GM04504 (cell line): ENCODE measurements around the gene FLNA.

ENCODE experiments used
- DNase-seq: peaks from one replicate; pipeline ENCODE4 v3.0.0-alpha.2; 2012; ENCODE audit warnings: low read depth

FLNA gene

DNA sequence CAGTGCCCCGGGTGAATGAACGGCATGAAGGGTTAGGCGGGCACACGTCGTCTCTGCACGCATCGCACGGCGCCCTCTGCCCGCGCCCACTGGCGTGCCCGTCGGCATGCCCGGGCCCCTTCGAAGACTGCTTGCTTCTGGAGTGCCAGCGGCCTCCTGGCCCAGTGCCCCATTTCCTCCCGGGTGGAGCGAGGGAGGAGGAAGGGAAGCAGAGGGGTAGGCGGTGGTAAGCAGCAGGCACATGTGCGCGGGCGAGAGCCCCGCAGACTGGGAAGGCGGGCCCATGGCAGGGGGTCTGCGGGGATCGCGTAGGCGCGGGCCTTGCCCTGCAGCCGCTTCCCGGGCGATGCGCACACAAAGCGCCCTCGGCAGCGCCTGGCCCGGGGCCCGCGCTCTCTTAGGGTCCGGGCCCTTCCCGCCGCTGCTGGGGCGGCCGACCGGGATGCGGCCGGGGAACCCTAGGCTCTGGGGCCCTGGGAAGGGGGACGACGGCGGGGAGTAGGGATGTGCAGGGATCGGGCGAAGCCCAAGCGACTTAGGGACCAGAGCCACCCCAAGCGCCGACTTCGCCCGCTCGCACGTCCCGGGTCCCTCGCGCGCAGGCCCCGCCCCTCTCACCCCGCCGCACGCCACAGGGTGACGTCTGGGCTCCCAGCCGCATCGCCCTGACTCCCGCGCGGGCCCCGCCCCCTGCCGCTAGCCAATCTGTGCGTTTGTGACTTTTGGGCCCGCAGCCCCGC lies 3.8 kb upstream of the FLNA start:
- no peak for DNase-seq

- DNase-seq, result no peak
Observed at GRCh38 chrX:154376774-154377173, 2.3 kb upstream of the FLNA start.

- DNase-seq, result no peak
Observed at GRCh38 chrX:154375156-154375504, 696 bp upstream of the FLNA start.

- DNase-seq, result peak; percentile 47
Observed at GRCh38 chrX:154373340-154374306, 811 bp downstream of the FLNA start.

DNA sequence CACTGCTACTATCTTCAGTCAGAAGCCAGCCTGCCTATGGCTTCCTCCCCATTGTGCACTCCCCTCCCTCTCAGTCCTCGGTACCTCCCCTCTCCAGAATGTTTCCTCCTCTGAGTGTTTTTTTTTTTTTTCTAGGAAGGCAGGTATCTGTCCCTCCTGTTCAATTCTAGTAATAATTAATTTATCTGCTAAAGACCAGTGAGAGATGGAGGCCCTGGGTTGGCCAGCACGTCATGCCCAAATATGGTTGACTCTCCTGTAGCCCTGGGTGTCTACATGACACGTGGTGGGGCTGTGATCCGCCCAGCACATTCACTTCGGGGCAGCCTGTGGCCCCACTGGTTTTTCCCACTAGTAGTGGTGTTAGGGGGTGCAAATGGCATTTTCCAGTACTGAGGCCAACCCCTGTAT lies 1.8 kb downstream of the FLNA start:
- DNase-seq, result no peak

- no peak for DNase-seq
Observed at GRCh38 chrX:154371789-154372300, 2.6 kb downstream of the FLNA start.

- DNase-seq, result peak; percentile 86
Observed at GRCh38 chrX:154371017-154371788, 3.2 kb downstream of the FLNA start.

- DNase-seq, result no peak
Observed at GRCh38 chrX:154370300-154371016, 4.0 kb downstream of the FLNA start.

DNA sequence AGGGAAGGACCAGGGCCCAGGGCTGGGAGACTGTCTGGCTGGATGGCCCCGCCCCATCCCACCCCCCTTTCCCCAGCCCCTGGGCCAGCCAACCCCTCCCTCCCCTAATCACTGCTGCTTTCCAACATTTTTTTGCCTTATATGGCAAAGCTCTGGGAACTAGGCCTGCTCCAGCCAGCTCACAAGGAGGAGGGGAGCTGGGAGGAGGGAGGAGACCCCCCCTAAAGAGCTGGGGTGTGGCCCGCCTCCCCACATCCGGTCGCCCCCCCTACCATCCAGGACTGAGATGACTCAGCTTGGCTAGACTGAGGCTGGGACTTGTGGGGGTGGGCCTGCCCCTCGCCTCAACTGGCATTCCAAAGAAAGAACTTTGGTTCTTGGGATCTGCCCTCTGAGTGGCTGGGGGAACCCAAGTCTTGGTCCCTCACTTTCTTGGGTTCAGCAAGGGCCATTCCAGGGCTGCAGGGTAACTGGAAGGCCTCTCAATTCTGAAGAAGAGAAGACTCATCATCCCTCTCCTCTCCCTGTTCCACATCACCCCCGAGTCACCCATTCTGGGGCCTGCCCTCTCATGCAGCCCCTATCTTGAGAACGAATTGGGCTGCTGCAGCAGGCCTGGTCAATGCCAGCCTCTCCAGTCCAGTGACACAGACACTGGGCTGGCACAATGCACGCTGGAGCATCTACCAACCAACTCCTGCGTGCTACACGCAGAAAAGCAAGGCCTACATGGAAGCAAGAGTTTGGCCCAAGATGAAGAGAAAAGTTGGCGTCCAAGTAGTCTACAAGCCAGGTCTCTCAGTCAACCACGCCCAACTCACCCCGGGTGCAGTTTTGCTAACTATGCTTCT lies 4.8 kb downstream of the FLNA start:
- DNase-seq, result peak; percentile 87

DNA sequence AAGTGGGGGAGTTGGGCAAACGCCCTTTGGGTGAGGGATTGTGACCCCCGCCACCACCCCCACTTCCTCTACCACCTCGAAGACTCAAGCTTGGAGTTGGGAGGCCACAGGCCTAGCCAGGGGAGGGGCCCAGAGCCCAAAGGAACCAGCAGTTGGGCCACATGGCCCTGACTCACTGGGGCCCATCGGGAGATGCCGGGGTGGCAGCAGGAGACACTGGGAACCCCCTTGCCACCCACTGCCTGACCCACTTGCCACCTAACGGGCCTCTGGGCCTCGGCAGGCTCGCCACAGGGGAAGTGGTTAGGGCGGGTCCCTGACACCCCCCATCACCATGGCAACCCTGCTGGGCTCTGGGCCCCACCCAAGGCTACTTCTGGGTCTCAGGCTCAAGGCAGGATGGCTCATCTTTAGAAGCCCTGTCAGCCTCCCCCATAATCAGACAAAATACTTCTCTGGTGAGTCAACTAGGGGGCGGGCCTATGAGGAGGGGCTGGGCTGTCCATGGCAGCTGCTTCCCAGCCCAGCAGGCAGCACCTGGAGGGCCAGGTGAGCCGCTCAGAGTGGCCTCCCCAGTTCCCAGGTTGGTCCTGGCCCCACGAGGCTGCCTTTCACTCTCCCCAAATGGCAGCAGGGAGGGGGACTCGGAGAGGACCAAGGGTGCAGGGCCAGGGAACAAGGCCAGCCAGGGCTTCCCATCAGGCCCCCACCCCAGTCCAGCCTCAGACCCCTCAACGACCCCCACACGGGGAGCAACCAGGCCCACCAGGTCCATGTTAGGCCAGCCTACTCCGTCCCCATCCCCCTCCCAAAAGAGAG lies 5.6 kb downstream of the FLNA start:
- peak; percentile 86 for DNase-seq

DNA sequence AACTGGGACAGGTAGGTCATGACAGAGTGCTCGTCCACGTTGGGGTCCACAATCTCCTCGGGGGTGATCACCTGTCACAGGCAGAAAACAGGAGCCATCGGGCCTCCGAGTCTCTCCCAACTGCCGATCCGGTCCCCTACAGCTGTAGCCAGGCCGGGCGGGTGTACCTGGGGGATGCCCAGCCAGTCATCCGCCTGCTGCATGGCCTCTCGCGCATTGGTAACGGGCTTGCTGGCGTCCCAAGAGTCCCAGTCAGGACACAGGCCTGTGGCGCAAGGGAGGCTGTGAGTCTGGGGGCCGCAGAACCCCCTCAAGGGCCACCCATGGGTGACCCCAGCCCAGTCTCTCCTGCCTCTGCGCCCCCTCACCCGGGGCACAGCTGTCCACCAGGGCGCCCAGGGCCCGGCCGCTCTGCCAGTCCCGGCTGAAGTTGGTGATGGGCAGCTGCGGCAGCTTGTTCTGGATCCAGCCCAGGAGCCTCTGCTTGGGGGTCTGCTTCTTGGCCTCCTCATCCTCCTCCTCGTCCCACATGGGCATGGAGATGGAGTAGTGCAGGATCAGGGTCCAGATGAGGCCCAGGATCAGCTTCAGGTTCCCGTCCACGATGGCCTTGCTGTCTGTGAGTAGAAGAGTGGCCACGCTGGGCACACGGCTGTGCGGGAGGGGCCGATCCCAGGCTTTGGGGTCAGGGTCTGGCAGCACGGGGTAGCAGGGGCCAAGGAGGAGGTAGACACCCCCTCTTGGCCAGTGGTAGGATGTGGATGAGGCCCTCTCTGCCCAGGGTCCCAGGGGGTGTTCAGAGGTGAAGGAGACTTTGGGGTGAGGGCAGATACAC lies 6.7 kb downstream of the FLNA start:
- no peak for DNase-seq

DNA sequence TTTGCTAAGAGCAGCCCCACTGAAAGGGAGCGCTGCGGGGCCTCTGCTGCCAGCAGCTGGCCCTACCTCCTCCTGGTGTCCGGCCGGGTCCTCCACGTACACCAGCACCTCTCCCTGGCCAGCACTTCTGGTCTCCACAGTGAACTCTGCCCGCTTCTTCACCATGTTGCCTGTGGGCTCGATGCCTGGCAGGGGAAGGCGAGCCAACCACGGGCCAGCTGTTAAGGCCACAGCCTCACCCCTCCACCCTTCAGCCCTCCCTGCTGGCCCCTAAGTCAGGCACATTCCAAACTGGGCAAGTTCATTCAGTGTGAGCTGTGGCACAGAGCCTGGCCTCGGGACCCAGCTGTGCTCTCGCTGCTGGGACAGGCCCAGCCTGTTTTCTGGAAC lies 7.8 kb downstream of the FLNA start:
- DNase-seq, result no peak

- DNase-seq, result no peak
Observed at GRCh38 chrX:154365997-154366665, 8.3 kb downstream of the FLNA start.

GRCh38 chrX:154365052-154365600 lies 9.3 kb downstream of the FLNA start:
- no peak for DNase-seq

DNA sequence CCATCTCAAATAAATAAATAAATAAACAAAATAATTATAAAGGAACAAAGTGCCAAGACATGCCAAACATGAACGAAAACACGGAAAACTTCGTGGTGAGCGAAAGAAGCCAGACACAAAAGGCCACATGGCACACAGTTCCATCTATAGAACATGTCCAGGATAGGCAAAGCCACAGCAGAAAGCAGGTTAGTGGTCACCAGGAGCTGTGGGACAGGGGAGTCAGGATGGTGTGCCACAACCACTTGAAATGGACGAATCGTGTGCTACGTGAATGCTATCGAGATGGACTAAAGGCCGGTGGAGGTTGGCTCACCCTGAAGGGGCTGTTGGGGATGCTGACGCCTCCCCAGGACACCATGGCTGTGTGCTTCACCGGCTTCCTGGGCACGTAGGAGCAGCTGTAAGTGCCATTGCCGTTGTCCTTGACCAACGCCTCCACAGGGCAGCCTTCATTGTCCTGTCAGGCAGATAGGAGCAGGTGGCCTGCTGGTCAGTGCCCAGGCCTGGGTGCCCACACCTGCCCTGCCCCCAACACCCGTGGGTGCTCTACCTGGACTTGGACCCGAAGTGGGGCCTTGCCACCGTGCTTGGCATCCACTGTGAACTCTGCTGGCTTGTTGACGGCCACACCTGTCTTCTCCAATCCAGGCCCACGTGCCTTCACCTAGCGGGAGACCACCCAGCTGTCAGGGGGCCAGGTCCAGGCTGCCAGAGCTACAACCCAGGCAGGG lies 10.6 kb downstream of the FLNA start:
- DNase-seq, result no peak

DNA sequence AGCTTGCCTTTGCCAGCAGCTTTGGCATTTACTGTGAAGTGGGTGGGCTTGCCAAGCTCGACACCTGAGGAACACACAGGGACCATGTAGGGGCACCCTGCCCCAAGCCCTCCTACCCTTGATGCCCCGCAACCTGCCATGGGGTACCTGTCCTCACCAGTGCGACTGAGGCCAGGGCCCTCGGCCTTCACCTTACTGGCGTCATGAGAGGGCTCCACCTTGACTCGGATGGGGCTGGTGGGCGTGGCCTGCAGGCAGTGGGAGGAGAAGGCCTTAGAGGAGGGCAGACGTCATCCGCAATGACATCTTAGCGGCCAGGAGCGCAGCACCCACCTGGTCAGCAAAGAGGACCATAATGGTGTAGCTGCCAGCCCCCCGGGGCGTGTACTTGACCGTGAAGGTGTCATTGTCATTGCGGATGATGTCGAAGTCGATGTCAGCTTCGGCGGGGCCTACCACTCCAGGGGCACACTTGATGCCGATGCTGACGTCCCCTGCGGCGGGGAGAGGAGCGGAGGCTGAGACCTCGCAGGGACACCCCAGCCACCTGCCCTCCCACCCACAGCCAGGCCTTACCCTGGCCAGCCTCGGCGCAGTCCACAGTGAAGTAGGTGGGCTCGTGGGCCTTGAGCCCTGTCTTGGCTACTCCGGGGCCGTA lies 12.2 kb downstream of the FLNA start:
- DNase-seq, result no peak
